Measurements from ENCODE around the gene PRICKLE2.

DNA sequence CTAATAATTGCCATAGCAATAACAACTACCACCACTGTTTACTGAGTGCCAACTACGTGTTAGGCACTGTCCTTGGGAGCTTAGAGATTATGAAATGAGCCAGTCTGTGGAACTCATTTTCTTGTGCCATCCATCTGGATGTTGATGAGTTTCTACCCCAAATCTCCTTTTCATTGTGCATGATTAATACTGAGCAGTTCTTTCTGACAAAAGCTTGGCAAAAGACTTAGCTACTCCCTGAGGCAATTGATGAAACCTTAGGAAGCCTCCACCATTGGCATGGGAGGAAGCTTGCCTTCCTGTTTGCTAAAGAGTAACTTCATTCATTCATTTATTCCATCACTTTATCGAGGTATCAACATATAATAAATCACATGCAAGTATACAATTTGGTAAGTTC, 39.8 kb downstream of the PRICKLE2 start:
- TF ChIP-seq, protein P1, sequence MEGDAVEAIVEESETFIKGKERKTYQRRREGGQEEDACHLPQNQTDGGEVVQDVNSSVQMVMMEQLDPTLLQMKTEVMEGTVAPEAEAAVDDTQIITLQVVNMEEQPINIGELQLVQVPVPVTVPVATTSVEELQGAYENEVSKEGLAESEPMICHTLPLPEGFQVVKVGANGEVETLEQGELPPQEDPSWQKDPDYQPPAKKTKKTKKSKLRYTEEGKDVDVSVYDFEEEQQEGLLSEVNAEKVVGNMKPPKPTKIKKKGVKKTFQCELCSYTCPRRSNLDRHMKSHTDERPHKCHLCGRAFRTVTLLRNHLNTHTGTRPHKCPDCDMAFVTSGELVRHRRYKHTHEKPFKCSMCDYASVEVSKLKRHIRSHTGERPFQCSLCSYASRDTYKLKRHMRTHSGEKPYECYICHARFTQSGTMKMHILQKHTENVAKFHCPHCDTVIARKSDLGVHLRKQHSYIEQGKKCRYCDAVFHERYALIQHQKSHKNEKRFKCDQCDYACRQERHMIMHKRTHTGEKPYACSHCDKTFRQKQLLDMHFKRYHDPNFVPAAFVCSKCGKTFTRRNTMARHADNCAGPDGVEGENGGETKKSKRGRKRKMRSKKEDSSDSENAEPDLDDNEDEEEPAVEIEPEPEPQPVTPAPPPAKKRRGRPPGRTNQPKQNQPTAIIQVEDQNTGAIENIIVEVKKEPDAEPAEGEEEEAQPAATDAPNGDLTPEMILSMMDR (IDR thresholded peaks at IDR 0.05), result no peak
- TF ChIP-seq ZFX (IDR thresholded peaks at IDR 0.05; ENCODE audit: borderline replicate concordance), result no peak
